Heart right ventricle (tissue), 16 donors: ENCODE measurements around the gene HHATL. TPM values are rescaled to one million over a fixed set of nuclear protein-coding genes. Genes with fewer than 3 reads are reported as not detected.
A peak's percentile ranks its signal among the peaks of the same experiment; 100 is the strongest.

ENCODE experiments used
- ATAC-seq, 8 donors: fragments of 200-7000 bp; cut with Tn5 transposase; one replicate each; pipeline ENCODE4 v1.9.1; 2020; ENCODE audit warnings: mild to moderate bottlenecking in 8 of 8, moderate library complexity in 8 of 8, moderate number of reproducible peaks in 1 of 8
- DNase-seq, 2 donors: peaks; one replicate each; pipeline ENCODE4 v3.0.0-alpha.2; 2020
- H3K27ac ChIP-seq, 10 donors: fragments of 200-600 bp; sonication (generic) in 2 of 10; one replicate each; pipeline versions ENCODE4 v1.5.0 to v1.8.0; 2020 to 2022; ENCODE audit warnings: mild to moderate bottlenecking in 3 of 10
- H3K27me3 ChIP-seq, 7 donors: fragments of 200-600 bp; one replicate each; pipeline ENCODE4 v1.8.0; 2021 to 2022; ENCODE audit warnings: mild to moderate bottlenecking in 2 of 7
- H3K36me3 ChIP-seq, 9 donors: fragments of 200-600 bp; sonication (generic) in 1 of 9; one replicate each; pipeline versions ENCODE4 v1.5.0 to v1.8.0; 2020 to 2022; ENCODE audit warnings: mild to moderate bottlenecking in 2 of 9
- H3K4me1 ChIP-seq, 9 donors: fragments of 200-600 bp; sonication (generic) in 1 of 9; one replicate each; pipeline versions ENCODE4 v1.5.0 to v1.8.0; 2020 to 2022; ENCODE audit warnings: mild to moderate bottlenecking in 4 of 9
- H3K4me3 ChIP-seq, 10 donors: fragments of 200-600 bp; sonication (generic) in 2 of 10; one replicate each; pipeline versions ENCODE4 v1.5.0 to v1.8.0; 2020 to 2022; ENCODE audit warnings: mild to moderate bottlenecking in 7 of 10, moderate library complexity in 2 of 10
- H3K9me3 ChIP-seq, 11 donors: fragments of 200-600 bp in 10 of 11; sonication (generic) in 2 of 11; one replicate each; pipeline versions ENCODE4 v1.5.0 to v1.8.0; 2013 to 2022; ENCODE audit warnings: mild to moderate bottlenecking in 2 of 11, control low read depth in 1 of 11, moderate library complexity in 1 of 11
- WGBS, 2 donors: extraction: QIAGEN DNeasy Blood & Tissue Kit; methylation state at CpG; one replicate each; pipeline ENCODE4 v1.1.7; 2013; ENCODE audit warnings: inconsistent platforms in 1 of 2; 5-methylcytosine and 5-hydroxymethylcytosine counted together
- intact Hi-C, 10 donors: fragments of 100-400 bp; cut with DNase I; formaldehyde crosslinking; loops; one replicate each; pipeline versions ENCODE4 v1.11.1 to v1.14.2; 2022
- polyA plus RNA-seq, 2 donors: library from polyadenylated mRNA; stranded (reverse); fragments of 200-250 nt; gene quantifications; one replicate each; pipeline ENCODE4 v1.2.3, GENCODE V29; 2013
- total RNA-seq, 10 donors: library from RNA; stranded (reverse); fragmentation: NEBNext Ultra II Directional in 3 of 10; extraction: Animal tissue kit (Norgen Biotek cat#: 25700) in 3 of 10; gene quantifications; one replicate each; pipeline versions ENCODE4 v1.2.1 to v1.2.4, GENCODE V29; 2021 to 2023
- TF ChIP-seq, protein P1 (sequence below), 9 donors: fragments of 200-600 bp; sonication (generic) in 2 of 9; IDR thresholded peaks; one replicate each; pipeline versions ENCODE4 v1.5.0 to v1.8.0; 2021 to 2022; ENCODE audit warnings: antibody characterized with exemption in 9 of 9, mild to moderate bottlenecking in 5 of 9, moderate library complexity in 1 of 9
- donor health status: Arrhythmogenic right ventricular cardiomyopathy.
- donor health status: ischemic (EF 13 %, LVEDD 7.1; RV severe dilation, severe dysfunction).
- donor health status: healthy with polysubstance abuse.
- donor health status: DM: no; HTN: yes; CAD: no.
- donor health status: DM: no; HTN: no; CAD: no.
- donor health status: ischemic (EF 25% LVEDD 6.9; RV normal size, moderate dysfunction).
- donor health status: ischemic (EF 25% LVEDD 5.7; RV mildly dilated, moderate dysfunction).
- donor health status: healthy.
- donor health status: DM: yes; HTN: yes; CAD: no.
- donor health status: Ischemic cardiomyopathy.
- donor health status: ischemic (EF 35%, LVEDD 5.7; RV mildly dilated, moderate dysfunction).
- donor health status: nonischemic (EF 11% LVEDD 7.7; RV severe dilation, severe dysfunction).
- donor health status: DM: yes; HTN: yes; CAD: no.
- donor health status: PGD.
- donor health status: ischemic (EF 29% LVEDD 5.4; RV normal size, mild dysfunction).
- donor health status: nonischemic (EF 23%, LVEDD 6.1; RV moderate dilation, normal function).

HHATL gene
- total and polyA plus RNA-seq, 12 donors, result 332 to 2,035 (median 624) TPM

DNA sequence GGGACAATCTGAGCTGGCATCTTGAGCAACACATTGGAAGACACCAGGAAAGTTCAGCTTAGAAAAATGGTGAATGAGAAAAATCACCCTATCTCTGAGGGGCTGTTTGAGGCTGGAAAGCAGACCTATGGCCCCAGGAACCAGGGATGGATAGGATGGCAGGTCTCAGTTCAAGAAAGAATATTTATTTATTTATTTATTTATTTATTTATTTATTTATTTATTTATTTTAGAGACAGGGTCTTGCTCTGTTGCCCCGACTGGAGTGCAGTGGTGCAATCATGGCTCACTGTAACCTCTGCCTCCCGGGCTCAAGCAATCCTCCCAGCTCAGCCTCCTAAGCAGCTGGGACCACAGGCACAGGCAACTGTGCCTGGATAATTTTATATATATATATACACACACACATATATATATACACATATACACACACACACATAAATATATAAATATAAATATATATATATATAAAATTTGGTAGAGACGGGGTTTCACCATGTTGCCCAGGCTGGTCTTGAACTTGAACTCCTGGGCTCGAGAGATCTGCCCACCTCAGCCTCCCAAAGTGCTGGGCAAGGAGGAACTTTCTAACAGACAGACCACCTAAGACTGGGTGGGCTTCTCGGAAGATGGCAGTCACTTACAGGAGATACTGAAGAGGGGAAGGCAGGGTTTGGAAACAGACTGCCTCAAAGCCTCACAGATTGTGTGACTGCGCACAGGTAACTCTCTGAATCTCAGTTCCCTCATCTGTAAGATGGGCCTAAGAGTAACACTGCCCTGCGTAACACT is 40.8 kb upstream of the HHATL start:
- TF ChIP-seq, protein P1, sequence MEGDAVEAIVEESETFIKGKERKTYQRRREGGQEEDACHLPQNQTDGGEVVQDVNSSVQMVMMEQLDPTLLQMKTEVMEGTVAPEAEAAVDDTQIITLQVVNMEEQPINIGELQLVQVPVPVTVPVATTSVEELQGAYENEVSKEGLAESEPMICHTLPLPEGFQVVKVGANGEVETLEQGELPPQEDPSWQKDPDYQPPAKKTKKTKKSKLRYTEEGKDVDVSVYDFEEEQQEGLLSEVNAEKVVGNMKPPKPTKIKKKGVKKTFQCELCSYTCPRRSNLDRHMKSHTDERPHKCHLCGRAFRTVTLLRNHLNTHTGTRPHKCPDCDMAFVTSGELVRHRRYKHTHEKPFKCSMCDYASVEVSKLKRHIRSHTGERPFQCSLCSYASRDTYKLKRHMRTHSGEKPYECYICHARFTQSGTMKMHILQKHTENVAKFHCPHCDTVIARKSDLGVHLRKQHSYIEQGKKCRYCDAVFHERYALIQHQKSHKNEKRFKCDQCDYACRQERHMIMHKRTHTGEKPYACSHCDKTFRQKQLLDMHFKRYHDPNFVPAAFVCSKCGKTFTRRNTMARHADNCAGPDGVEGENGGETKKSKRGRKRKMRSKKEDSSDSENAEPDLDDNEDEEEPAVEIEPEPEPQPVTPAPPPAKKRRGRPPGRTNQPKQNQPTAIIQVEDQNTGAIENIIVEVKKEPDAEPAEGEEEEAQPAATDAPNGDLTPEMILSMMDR (IDR thresholded peaks at IDR 0.05), result no peak
- DNase-seq (no peak), ATAC-seq (no peak)
- no peaks in the 10 kb centered on the region for H3K27me3 ChIP-seq
- H3K9me3 ChIP-seq, result no peaks in the 10 kb centered on the region
- H3K36me3 ChIP-seq, result no peaks in the 10 kb centered on the region
- peaks cover 2 to 60% (median 23%) of the 10 kb centered on the region in 9 donors for H3K4me1 ChIP-seq
- WGBS, 2 donors, result 93 to 94% methylated on average over 7 of the region's 7 CpGs
- no peak overlapping the region for H3K4me3 ChIP-seq
- intact Hi-C loops, result loop anchor here in 6 of 10 donors (5.0 to 10.0 kb wide), 5 partner anchors 41 to 91 kb away; partner anchors contain the start of genes HHATL (in 2 of the 6) and ZBTB47 (in 2 of the 6)
- H3K27ac ChIP-seq, result peak overlapping the region in 6 of 10 donors; percentile 35 to 74 (median 54)

GRCh38 chr3:42742688-42743087 is 40.1 kb upstream of the HHATL start:
- H3K4me3 ChIP-seq, result no peak overlapping the region
- 84 to 90% methylated on average over 9 of the region's 9 CpGs for WGBS, 2 donors
- no peak for ATAC-seq
- no peaks in the 10 kb centered on the region for H3K27me3 ChIP-seq
- H3K9me3 ChIP-seq, result no peaks in the 10 kb centered on the region
- intact Hi-C loops, result loop anchor here in 6 of 10 donors (5.0 to 10.0 kb wide), 5 partner anchors 40 to 90 kb away; partner anchors contain the start of genes HHATL (in 2 of the 6) and ZBTB47 (in 2 of the 6)
- TF ChIP-seq, protein P1 (IDR thresholded peaks at IDR 0.05), result no peak
- H3K36me3 ChIP-seq, result no peaks in the 10 kb centered on the region
- DNase-seq, result no peak
- H3K27ac ChIP-seq, result peak overlapping the region in 1 of 10 donors; percentile 30
- peaks cover 2 to 60% (median 23%) of the 10 kb centered on the region in 9 donors for H3K4me1 ChIP-seq

GRCh38 chr3:42742259-42742658 is 39.7 kb upstream of the HHATL start:
- H3K4me3 ChIP-seq, result no peak overlapping the region
- TF ChIP-seq, protein P1 (IDR thresholded peaks at IDR 0.05), result no peak
- no peak for DNase-seq
- no peaks in the 10 kb centered on the region for H3K36me3 ChIP-seq
- H3K4me1 ChIP-seq, result peaks cover 2 to 60% (median 22%) of the 10 kb centered on the region in 9 donors
- ATAC-seq, result no peak
- intact Hi-C loops, result loop anchor here in 6 of 10 donors (5.0 to 10.0 kb wide), 5 partner anchors 40 to 90 kb away; partner anchors contain the start of genes HHATL (in 2 of the 6) and ZBTB47 (in 2 of the 6)
- H3K27me3 ChIP-seq, result no peaks in the 10 kb centered on the region
- peak overlapping the region in 2 of 10 donors; percentile 30 to 87 for H3K27ac ChIP-seq
- H3K9me3 ChIP-seq, result no peaks in the 10 kb centered on the region
- WGBS, 2 donors, result 87 to 90% methylated on average over 4 of the region's 4 CpGs

DNA sequence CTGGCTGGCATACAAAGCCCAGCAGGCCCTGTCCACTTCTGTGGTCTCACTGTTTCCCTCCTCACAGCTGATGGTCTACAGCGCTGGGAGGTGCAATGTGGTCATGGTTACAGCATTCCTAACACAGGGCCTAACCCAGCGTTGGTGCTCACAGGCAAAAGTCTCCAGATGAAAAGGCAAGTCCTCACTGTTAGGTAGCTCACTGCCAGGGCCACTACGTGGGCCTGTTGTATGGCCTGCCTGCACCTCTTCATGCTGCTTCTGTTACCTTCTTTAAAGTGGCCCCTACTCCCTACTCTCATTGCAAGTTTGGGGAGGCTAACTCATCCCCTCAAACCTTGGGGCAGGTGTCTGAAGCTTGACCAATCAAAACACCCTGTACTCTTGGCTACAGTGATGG is 39.2 kb upstream of the HHATL start:
- ATAC-seq (no peak), DNase-seq (no peak)
- Histone ChIP-seq H3K27me3 (no peaks in the 10 kb centered on the region), H3K4me1 (peaks cover 2 to 57% (median 22%) of the 10 kb centered on the region in 9 donors), H3K4me3 (no peak overlapping the region), H3K36me3 (no peaks in the 10 kb centered on the region), H3K9me3 (no peaks in the 10 kb centered on the region), H3K27ac (peak overlapping the region in 6 of 10 donors; percentile 81 to 97 (median 86))
- intact Hi-C loops, result loop anchor here in 7 of 10 donors (2.0 to 10.0 kb wide), 6 partner anchors 39 to 89 kb away; partner anchors contain the start of genes HHATL (in 2 of the 7) and ZBTB47 (in 2 of the 7)
- TF ChIP-seq, protein P1 (IDR thresholded peaks at IDR 0.05), result no peak
- WGBS, 2 donors, result 64 to 77% methylated on average over 3 of the region's 3 CpGs
